ENCODE measurements around the gene DNAI1.
"Not testable (repeated sequence)": the region's sequence is repeated elsewhere in the genome, so short reads cannot be mapped to it uniquely, and the experiment has no call there.

GRCh38 chr9:34437926-34438307 is 20.7 kb upstream of the DNAI1 start:
- TF ChIP-seq TOX (CRISPR knock-in tag; IDR thresholded peaks at IDR 0.05; ENCODE audit: borderline replicate concordance); ISL1 (CRISPR knock-in tag; IDR thresholded peaks at IDR 0.05); ZFP3 (CRISPR knock-in tag; IDR thresholded peaks at IDR 0.05); CSRNP3 (CRISPR knock-in tag; IDR thresholded peaks at IDR 0.05): not testable (repeated sequence)

Measured in SK-N-SH treated with all-trans-retinoic acid at 6 μM for 48 hours (cell line).